Chondrocyte (in vitro differentiated cells): ENCODE data around the gene EXOC3L1. TPM values are rescaled to one million over a fixed set of nuclear protein-coding genes. Genes with fewer than 3 reads are reported as not detected.

Experiments
- DNase-seq: peaks from one replicate; pipeline ENCODE4 v3.0.0; 2021; ENCODE audit warnings: mixed read lengths, low spot score
- H3K27ac Mint-ChIP-seq: one replicate; pipeline ENCODE4 v1.8.0; 2021; ENCODE audit warnings: mild to moderate bottlenecking, moderate library complexity, mixed read lengths; ENCODE audit not compliant: unreplicated experiment
- H3K27me3 Mint-ChIP-seq: 2 replicates; pipeline ENCODE4 v1.8.0; 2021; ENCODE audit warnings: low read depth, mixed read lengths
- H3K36me3 Mint-ChIP-seq: 2 replicates; pipeline ENCODE4 v1.8.0; 2021; ENCODE audit warnings: low read depth, mixed read lengths
- H3K4me1 Mint-ChIP-seq: 2 replicates; pipeline ENCODE4 v1.8.0; 2021; ENCODE audit warnings: low read depth, mild to moderate bottlenecking, mixed read lengths
- H3K4me3 Mint-ChIP-seq: one replicate; pipeline ENCODE4 v1.8.0; 2021; ENCODE audit warnings: mild to moderate bottlenecking, moderate library complexity, mixed read lengths; ENCODE audit not compliant: unreplicated experiment
- H3K9me3 Mint-ChIP-seq: 2 replicates; pipeline ENCODE4 v1.8.0; 2021; ENCODE audit warnings: low read depth, mixed read lengths
- total RNA-seq: library from RNA; stranded (reverse); gene quantifications from 3 replicates; pipeline ENCODE4 v1.2.1, GENCODE V29; 2021
- TF ChIP-seq, protein P1 (sequence below): fragments of 200-600 bp; sonication (generic); IDR thresholded peaks from 2 replicates; pipeline ENCODE4 v1.5.0; 2021; ENCODE audit warnings: antibody characterized with exemption, mild to moderate bottlenecking, moderate library complexity

Gene EXOC3L1
- total RNA-seq, 1 donor from 2014 or later, result not detected

DNA sequence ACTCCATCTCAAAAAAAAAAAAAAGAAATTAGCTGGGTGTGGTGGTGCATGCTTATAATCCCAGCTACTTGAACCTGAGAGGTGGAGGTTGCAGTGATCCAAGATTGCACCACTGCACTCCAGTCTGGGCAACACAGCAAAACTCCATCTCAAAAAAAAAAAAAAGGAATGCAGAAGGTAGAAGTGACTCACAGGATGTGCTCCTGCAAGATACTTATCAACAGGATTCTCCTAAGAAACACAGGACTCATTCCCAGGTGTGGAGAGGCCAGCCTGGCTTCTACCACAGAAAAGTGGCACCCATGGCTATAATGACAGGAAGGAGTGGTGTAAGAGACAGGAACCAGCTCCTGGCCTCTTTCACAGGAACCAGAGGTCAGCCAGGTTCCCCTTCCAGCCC is 22.8 kb upstream of the EXOC3L1 start:
- Mint-ChIP-seq H3K4me1 (peaks cover 3% of the 10 kb centered on the region), H3K9me3 (no peaks in the 10 kb centered on the region), H3K27ac (no peak overlapping the region), H3K36me3 (peaks cover 8% of the 10 kb centered on the region), H3K4me3 (no peak overlapping the region), H3K27me3 (no peaks in the 10 kb centered on the region)
- no peak for DNase-seq
- TF ChIP-seq, protein P1, sequence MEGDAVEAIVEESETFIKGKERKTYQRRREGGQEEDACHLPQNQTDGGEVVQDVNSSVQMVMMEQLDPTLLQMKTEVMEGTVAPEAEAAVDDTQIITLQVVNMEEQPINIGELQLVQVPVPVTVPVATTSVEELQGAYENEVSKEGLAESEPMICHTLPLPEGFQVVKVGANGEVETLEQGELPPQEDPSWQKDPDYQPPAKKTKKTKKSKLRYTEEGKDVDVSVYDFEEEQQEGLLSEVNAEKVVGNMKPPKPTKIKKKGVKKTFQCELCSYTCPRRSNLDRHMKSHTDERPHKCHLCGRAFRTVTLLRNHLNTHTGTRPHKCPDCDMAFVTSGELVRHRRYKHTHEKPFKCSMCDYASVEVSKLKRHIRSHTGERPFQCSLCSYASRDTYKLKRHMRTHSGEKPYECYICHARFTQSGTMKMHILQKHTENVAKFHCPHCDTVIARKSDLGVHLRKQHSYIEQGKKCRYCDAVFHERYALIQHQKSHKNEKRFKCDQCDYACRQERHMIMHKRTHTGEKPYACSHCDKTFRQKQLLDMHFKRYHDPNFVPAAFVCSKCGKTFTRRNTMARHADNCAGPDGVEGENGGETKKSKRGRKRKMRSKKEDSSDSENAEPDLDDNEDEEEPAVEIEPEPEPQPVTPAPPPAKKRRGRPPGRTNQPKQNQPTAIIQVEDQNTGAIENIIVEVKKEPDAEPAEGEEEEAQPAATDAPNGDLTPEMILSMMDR, result no peak

DNA sequence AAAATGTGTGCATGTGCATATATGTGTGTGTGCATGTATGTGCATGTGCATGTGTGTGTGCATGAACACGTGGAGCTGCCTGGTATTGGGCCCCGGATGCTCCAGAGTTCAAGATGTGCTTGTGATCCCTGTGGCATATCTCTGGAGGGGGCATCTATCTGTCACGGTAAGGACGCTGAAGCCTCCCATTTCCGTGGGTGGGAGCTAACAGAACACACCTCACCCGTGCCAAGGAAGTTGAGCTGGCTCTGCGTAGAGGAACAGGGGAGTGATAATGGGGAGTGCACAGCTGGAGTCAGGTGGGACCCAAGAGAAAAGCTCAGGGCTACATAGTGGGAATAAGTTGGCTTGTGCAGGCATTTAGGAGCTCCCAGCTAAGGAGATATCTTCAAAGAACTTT is 21.7 kb upstream of the EXOC3L1 start:
- Mint-ChIP-seq H3K9me3 (no peaks in the 10 kb centered on the region), H3K4me3 (no peak overlapping the region), H3K27me3 (no peaks in the 10 kb centered on the region), H3K36me3 (peaks cover 3% of the 10 kb centered on the region), H3K27ac (no peak overlapping the region), H3K4me1 (peaks cover 13% of the 10 kb centered on the region)
- TF ChIP-seq, protein P1, result no peak
- no peak for DNase-seq

DNA sequence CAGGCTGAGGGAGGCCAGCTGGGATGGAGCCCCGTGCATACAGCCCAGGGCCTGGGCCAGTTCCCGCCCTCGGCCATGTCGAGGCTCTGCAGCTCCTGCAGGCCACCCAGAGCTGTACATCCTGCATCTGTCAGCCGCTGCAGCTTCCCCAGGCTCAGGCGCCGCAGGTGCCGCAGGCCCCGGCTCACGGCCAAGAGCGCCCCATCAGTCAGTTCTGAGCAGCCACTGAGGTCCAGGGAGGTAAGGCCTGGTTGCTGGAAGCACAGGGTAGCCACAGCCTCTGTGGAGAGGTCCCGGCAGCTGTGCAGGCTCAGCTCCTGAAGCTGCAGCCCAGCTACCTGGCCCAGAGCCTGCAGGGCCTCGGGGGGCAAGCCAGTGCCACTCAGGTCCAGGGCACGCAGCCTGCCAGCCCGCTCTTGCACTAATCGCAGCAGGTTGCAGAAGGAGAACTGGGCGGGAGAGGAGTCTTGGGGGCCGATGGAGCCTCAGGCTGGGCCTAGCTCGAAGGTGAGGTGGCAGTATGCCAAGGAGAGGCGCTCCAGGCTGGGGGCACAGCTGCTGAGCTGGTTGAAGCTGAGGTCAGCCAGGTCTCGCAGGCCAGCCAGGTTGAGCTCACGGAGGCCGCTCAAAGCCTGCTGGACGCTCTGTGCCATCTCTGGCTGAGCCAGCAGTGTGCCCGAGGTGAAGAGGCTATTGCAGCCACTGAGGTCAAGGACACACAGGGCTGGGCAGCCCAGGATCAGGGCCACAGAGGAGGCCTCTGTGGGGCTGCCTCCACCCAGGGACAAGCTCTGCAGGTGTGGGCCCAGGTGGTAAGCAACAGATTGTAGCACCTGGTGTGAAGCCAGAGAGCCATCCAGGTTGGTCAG is 20.4 kb upstream of the EXOC3L1 start:
- TF ChIP-seq, protein P1, result no peak
- Mint-ChIP-seq H3K27ac (no peak overlapping the region), H3K4me1 (peaks cover 13% of the 10 kb centered on the region), H3K27me3 (no peaks in the 10 kb centered on the region), H3K9me3 (no peaks in the 10 kb centered on the region), H3K36me3 (peaks cover 2% of the 10 kb centered on the region), H3K4me3 (no peak overlapping the region)
- DNase-seq, result no peak

DNA sequence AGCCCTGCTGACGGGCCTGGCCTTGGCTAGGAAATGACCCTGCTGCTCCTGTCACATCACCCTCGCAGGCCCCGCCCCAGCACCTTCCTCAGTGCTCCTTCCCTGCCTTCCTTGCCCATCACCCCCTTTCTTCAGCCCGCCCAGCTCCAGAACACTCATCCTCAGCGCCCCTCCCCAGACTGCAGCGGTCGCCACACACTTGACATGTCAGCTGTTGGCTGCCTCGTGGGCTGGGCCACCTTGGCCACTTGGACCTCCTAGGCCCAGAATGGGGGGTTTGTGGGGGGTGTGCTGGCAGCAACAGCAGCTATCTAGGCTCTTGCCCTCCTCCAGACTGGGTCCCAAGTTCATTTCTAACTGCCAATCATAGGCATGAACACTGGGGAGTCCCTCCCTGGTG is 19.6 kb upstream of the EXOC3L1 start:
- Mint-ChIP-seq H3K9me3 (no peaks in the 10 kb centered on the region), H3K36me3 (peaks cover 2% of the 10 kb centered on the region), H3K27me3 (no peaks in the 10 kb centered on the region), H3K27ac (no peak overlapping the region), H3K4me3 (no peak overlapping the region), H3K4me1 (peaks cover 13% of the 10 kb centered on the region)
- no peak for DNase-seq
- TF ChIP-seq, protein P1, result no peak

GRCh38 chr16:67208154-67208896 is 18.4 kb upstream of the EXOC3L1 start:
- peaks cover 13% of the 10 kb centered on the region for H3K4me1 Mint-ChIP-seq
- H3K4me3 Mint-ChIP-seq, result no peak overlapping the region
- no peaks in the 10 kb centered on the region for H3K27me3 Mint-ChIP-seq
- TF ChIP-seq, protein P1, result no peak
- no peaks in the 10 kb centered on the region for H3K9me3 Mint-ChIP-seq
- peaks cover 2% of the 10 kb centered on the region for H3K36me3 Mint-ChIP-seq
- no peak overlapping the region for H3K27ac Mint-ChIP-seq
- no peak for DNase-seq
